Activated CD8-positive, alpha-beta memory T cell treated with anti-CD3 and anti-CD28 coated beads, Interleukin-2, amount 10 ng/mL, durations not matched to agents 7 days and 5 days (primary cell): Measurements from ENCODE around the gene MTPN. TPM values are rescaled to one million over a fixed set of nuclear protein-coding genes. Genes with fewer than 3 reads are reported as not detected.

Experiments
- ATAC-seq: fragments of 150-1000 bp; cut with Tn5 transposase; one replicate; pipeline ENCODE4 v1.10.0; 2021; ENCODE audit warnings: moderate library complexity
- CTCF ChIA-PET: fragments of 350-600 bp; sonication (Branson Sonifier 250); formaldehyde crosslinking; loops from one replicate; lab custom pipeline; 2021; ENCODE audit warnings: antibody characterized with exemption; lab: Charles Lee
- DNase-seq: peaks from one replicate; pipeline ENCODE4 v3.0.0-alpha.2; 2020
- H3K27ac Mint-ChIP-seq: one replicate; pipeline ENCODE4 v1.8.0; 2021; ENCODE audit warnings: mild to moderate bottlenecking, mixed read lengths
- H3K27me3 Mint-ChIP-seq: one replicate; pipeline ENCODE4 v1.8.0; 2021; ENCODE audit warnings: mixed read lengths
- H3K36me3 Mint-ChIP-seq: one replicate; pipeline ENCODE4 v1.8.0; 2021; ENCODE audit warnings: mild to moderate bottlenecking, mixed read lengths
- H3K4me1 Mint-ChIP-seq: one replicate; pipeline ENCODE4 v1.8.0; 2021; ENCODE audit warnings: mixed read lengths
- H3K4me3 Mint-ChIP-seq: one replicate; pipeline ENCODE4 v1.8.0; 2021; ENCODE audit warnings: mild to moderate bottlenecking, moderate library complexity, mixed read lengths
- H3K9me3 Mint-ChIP-seq: one replicate; pipeline ENCODE4 v1.8.0; 2022; ENCODE audit warnings: low read depth, mixed read lengths
- total RNA-seq, 2 experiments: library from RNA; stranded (reverse); gene quantifications; one replicate each; pipeline ENCODE4 v1.2.3, GENCODE V29; 2021

MTPN gene
- total RNA-seq, 2 experiments from 2014 or later, result 86.1 to 109 TPM

- Mint-ChIP-seq H3K4me3 (no peak overlapping the region), H3K27ac (no peak overlapping the region), H3K36me3 (no peaks in the 10 kb centered on the region), H3K27me3 (no peaks in the 10 kb centered on the region), H3K4me1 (peaks cover 16% of the 10 kb centered on the region), H3K9me3 (no peaks in the 10 kb centered on the region)
- DNase-seq (no peak), ATAC-seq (no peak)
- CTCF ChIA-PET, result no interaction called here
These were observed 75.3 kb downstream of the MTPN start for GRCh38 chr7:135901585-135902540.

GRCh38 chr7:135900065-135900546 is 77.1 kb downstream of the MTPN start:
- Mint-ChIP-seq H3K36me3 (no peaks in the 10 kb centered on the region), H3K27me3 (no peaks in the 10 kb centered on the region), H3K4me1 (peaks cover 12% of the 10 kb centered on the region), H3K4me3 (no peak overlapping the region), H3K9me3 (no peaks in the 10 kb centered on the region), H3K27ac (no peak overlapping the region)
- ATAC-seq, result no peak
- no peak for DNase-seq
- CTCF ChIA-PET, result interaction anchor here (0.7 kb wide), 1 partner anchor 1664 kb away, joined by 3 read pairs; no protein-coding TSS in a partner anchor

GRCh38 chr7:135899458-135900064 is 77.6 kb downstream of the MTPN start:
- DNase-seq (no peak), ATAC-seq (no peak)
- Mint-ChIP-seq H3K36me3 (no peaks in the 10 kb centered on the region), H3K4me3 (no peak overlapping the region), H3K27ac (no peak overlapping the region), H3K27me3 (no peaks in the 10 kb centered on the region), H3K4me1 (peaks cover 9% of the 10 kb centered on the region), H3K9me3 (no peaks in the 10 kb centered on the region)
- CTCF ChIA-PET, result interaction anchor here (0.7 kb wide), 1 partner anchor 1664 kb away, joined by 3 read pairs; no protein-coding TSS in a partner anchor

- DNase-seq, result no peak
- H3K9me3 Mint-ChIP-seq, result no peaks in the 10 kb centered on the region
- ATAC-seq, result no peak
- peaks cover 5% of the 10 kb centered on the region for H3K4me1 Mint-ChIP-seq
- no peaks in the 10 kb centered on the region for H3K27me3 Mint-ChIP-seq
- no peak overlapping the region for H3K27ac Mint-ChIP-seq
- CTCF ChIA-PET, result no interaction called here
- no peaks in the 10 kb centered on the region for H3K36me3 Mint-ChIP-seq
- H3K4me3 Mint-ChIP-seq, result no peak overlapping the region
These were observed 78.9 kb downstream of the MTPN start for GRCh38 chr7:135898226-135898625.

GRCh38 chr7:135894816-135895215 is 82.3 kb downstream of the MTPN start:
- Mint-ChIP-seq H3K27ac (no peak overlapping the region), H3K27me3 (no peaks in the 10 kb centered on the region), H3K36me3 (no peaks in the 10 kb centered on the region), H3K9me3 (no peaks in the 10 kb centered on the region), H3K4me1 (peaks cover 3% of the 10 kb centered on the region), H3K4me3 (no peak overlapping the region)
- CTCF ChIA-PET, result no interaction called here
- ATAC-seq, result no peak
- DNase-seq, result no peak

DNA sequence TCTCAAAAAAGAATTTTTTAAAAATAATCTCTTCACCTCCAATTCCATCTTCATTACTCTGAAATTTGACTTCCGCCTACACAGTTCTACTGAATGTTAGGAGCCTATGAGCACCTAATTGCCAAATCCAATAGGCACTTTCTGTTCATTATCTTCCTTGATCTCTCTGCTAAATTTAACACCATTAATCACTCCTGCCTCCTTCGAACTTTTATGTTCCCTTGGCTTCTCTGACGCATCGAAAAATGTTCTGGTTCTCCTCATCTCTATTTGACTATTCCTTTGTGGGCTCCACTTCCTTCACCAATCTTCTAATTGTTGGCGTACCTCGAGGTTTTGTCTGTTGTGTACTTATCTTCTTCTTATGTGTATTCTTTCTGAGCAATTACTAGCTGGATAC is 87.3 kb downstream of the MTPN start:
- H3K36me3 Mint-ChIP-seq, result no peaks in the 10 kb centered on the region
- ATAC-seq, result no peak
- CTCF ChIA-PET, result no interaction called here

GRCh38 chr7:135888740-135889139 is 88.4 kb downstream of the MTPN start:
- Mint-ChIP-seq H3K27ac (no peak overlapping the region), H3K4me1 (peaks cover 9% of the 10 kb centered on the region), H3K27me3 (no peaks in the 10 kb centered on the region), H3K36me3 (no peaks in the 10 kb centered on the region), H3K4me3 (no peak overlapping the region), H3K9me3 (no peaks in the 10 kb centered on the region)
- CTCF ChIA-PET, result no interaction called here
- ATAC-seq (no peak), DNase-seq (no peak)

More for the DNA sequence above, 87.3 kb downstream of the MTPN start:
- peaks cover 9% of the 10 kb centered on the region for H3K4me1 Mint-ChIP-seq
- no peak for DNase-seq
- no peaks in the 10 kb centered on the region for H3K27me3 Mint-ChIP-seq
- no peak overlapping the region for H3K4me3 Mint-ChIP-seq
- no peak overlapping the region for H3K27ac Mint-ChIP-seq
- H3K9me3 Mint-ChIP-seq, result no peaks in the 10 kb centered on the region

GRCh38 chr7:135886345-135887132 is 90.6 kb downstream of the MTPN start:
- Mint-ChIP-seq H3K4me1 (peaks cover 9% of the 10 kb centered on the region), H3K4me3 (no peak overlapping the region), H3K9me3 (no peaks in the 10 kb centered on the region), H3K27ac (no peak overlapping the region), H3K36me3 (no peaks in the 10 kb centered on the region), H3K27me3 (no peaks in the 10 kb centered on the region)
- CTCF ChIA-PET, result no interaction called here
- DNase-seq (no peak), ATAC-seq (no peak)

DNA sequence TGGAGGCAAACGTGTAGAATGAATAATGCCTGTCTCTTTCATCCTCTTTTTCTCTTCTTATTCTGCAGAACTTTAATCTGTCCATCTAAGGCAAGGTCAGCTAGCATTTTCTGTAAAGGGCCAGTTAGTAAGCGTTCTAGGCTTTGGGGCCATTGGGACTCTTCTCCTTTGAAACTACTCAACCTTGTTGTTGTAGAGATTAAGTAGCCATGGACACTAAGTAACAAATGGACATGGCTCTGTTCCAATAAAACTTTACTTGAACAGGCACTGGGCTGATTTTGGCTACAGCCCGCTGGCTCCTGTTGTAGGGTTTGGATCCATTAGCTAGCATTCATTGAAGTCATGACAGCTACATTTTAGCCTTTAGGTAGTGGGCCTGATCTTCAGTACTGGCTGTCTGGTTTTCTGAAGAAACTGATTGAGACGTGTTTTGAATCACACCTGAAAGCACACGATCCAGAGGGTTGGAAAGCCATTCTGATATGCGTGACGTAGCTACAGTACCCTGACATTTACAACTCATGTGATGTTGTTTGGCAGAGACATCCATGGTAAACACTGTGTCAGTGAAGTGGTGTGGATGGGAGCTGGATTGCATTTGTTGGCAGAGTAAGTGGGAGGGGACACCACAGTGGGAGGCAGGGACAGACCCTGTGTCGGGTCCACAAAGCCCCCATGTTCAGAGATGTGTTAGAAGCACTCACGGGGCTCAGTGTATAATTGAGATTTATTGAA is 92.5 kb downstream of the MTPN start:
- Mint-ChIP-seq H3K9me3 (no peaks in the 10 kb centered on the region), H3K27me3 (no peaks in the 10 kb centered on the region), H3K4me1 (peaks cover 9% of the 10 kb centered on the region), H3K4me3 (no peak overlapping the region), H3K36me3 (no peaks in the 10 kb centered on the region), H3K27ac (no peak overlapping the region)
- no peak for ATAC-seq
- CTCF ChIA-PET, result no interaction called here
- no peak for DNase-seq

DNA sequence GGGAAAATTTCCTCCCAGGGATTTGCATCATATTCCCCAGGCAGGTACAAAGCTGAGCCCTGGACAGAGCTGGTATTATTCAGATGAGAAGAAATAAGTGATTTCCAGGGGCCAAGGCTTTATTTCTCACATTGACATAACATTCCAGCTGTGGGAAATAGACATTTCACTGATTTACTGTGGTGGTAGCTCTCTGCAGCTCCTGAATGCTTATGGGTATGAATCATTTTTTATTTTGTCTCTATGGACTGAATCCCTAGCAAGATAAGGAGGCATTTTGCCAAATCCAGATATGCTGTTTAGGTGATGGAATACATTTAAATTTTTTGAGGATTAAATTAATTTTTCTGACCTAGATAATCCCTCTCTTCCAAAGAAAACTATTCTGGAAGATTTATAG is 97.9 kb downstream of the MTPN start:
- peaks cover 6% of the 10 kb centered on the region for H3K27me3 Mint-ChIP-seq
- ATAC-seq (no peak), DNase-seq (no peak)
- no peak overlapping the region for H3K4me3 Mint-ChIP-seq
- no peaks in the 10 kb centered on the region for H3K4me1 Mint-ChIP-seq
- CTCF ChIA-PET, result no interaction called here
- no peaks in the 10 kb centered on the region for H3K9me3 Mint-ChIP-seq
- no peak overlapping the region for H3K27ac Mint-ChIP-seq
- H3K36me3 Mint-ChIP-seq, result no peaks in the 10 kb centered on the region

GRCh38 chr7:135878284-135878683 is 98.9 kb downstream of the MTPN start:
- H3K27ac Mint-ChIP-seq, result no peak overlapping the region
- CTCF ChIA-PET, result no interaction called here
- H3K4me3 Mint-ChIP-seq, result no peak overlapping the region
- ATAC-seq (no peak), DNase-seq (no peak)
- no peaks in the 10 kb centered on the region for H3K9me3 Mint-ChIP-seq
- H3K36me3 Mint-ChIP-seq, result no peaks in the 10 kb centered on the region
- H3K27me3 Mint-ChIP-seq, result peaks cover 6% of the 10 kb centered on the region
- H3K4me1 Mint-ChIP-seq, result no peaks in the 10 kb centered on the region

DNA sequence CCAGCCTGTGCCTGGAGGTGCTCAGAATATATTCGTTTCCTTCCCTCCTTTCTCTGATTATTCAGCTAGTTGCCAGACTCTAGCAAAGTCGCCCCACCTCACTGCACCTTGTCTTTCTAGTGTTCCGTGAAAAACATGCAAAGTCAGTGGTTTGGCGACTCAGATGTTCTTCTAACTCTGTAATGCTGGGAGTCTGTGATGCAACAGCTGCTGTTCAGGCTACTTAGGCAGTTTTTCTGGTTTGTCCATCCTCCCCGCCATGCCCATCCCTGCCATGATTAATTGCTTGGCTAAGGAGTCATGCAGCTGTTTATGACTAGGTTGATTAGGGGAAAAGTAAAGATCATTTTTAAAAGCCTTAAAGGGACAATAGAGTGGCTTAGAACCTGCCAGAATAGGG is 99.4 kb downstream of the MTPN start:
- ATAC-seq (no peak), DNase-seq (no peak)
- CTCF ChIA-PET, result no interaction called here
- no peaks in the 10 kb centered on the region for H3K9me3 Mint-ChIP-seq
- no peak overlapping the region for H3K4me3 Mint-ChIP-seq
- H3K27ac Mint-ChIP-seq, result no peak overlapping the region
- peaks cover 6% of the 10 kb centered on the region for H3K27me3 Mint-ChIP-seq
- no peaks in the 10 kb centered on the region for H3K36me3 Mint-ChIP-seq
- no peaks in the 10 kb centered on the region for H3K4me1 Mint-ChIP-seq
